Endothelial cell (in vitro differentiated cells): Measurements from ENCODE around the gene PSMB7. TPM values are rescaled to one million over a fixed set of nuclear protein-coding genes. Genes with fewer than 3 reads are reported as not detected.

Experiments used
- DNase-seq: peaks from one replicate; pipeline ENCODE4 v3.0.0; 2021; ENCODE audit warnings: low spot score
- H3K27ac Mint-ChIP-seq: one replicate; pipeline ENCODE4 v1.8.0; 2021; ENCODE audit warnings: mixed read lengths, inconsistent platforms; ENCODE audit not compliant: unreplicated experiment
- H3K27me3 Mint-ChIP-seq: one replicate; pipeline ENCODE4 v1.8.0; 2021; ENCODE audit warnings: mild to moderate bottlenecking, moderate library complexity, mixed read lengths, inconsistent platforms; ENCODE audit not compliant: unreplicated experiment
- H3K36me3 Mint-ChIP-seq: one replicate; pipeline ENCODE4 v1.8.0; 2021; ENCODE audit warnings: mild to moderate bottlenecking, low read depth, mixed read lengths, inconsistent platforms; ENCODE audit not compliant: unreplicated experiment
- H3K4me1 Mint-ChIP-seq: one replicate; pipeline ENCODE4 v1.8.0; 2021; ENCODE audit warnings: mild to moderate bottlenecking, mixed read lengths, inconsistent platforms; ENCODE audit not compliant: unreplicated experiment
- H3K4me3 Mint-ChIP-seq: one replicate; pipeline ENCODE4 v1.8.0; 2021; ENCODE audit warnings: mild to moderate bottlenecking, mixed read lengths, inconsistent platforms; ENCODE audit not compliant: unreplicated experiment
- H3K9me3 Mint-ChIP-seq: one replicate; pipeline ENCODE4 v1.8.0; 2021; ENCODE audit warnings: mixed read lengths, inconsistent platforms; ENCODE audit not compliant: unreplicated experiment
- total RNA-seq: library from RNA; stranded (reverse); fragmentation: NEBNext Ultra II Directional; extraction: Animal tissue kit (Norgen Biotek cat#: 25700); gene quantifications from one replicate; pipeline ENCODE4 v1.2.1, GENCODE V29; 2021; ENCODE audit not compliant: unreplicated experiment
- TF ChIP-seq, protein P1 (sequence below): fragments of 200-600 bp; sonication (generic); IDR thresholded peaks from one replicate; pipeline ENCODE4 v1.5.0; 2021; ENCODE audit warnings: antibody characterized with exemption; ENCODE audit not compliant: unreplicated experiment

PSMB7 gene
- total RNA-seq, 1 donor from 2014 or later = 180 TPM

GRCh38 chr9:124399323-124399967 is 15.8 kb downstream of the PSMB7 start:
- H3K4me3 Mint-ChIP-seq = peak overlapping the region; percentile 34
- H3K36me3 Mint-ChIP-seq = peaks cover 13% of the 10 kb centered on the region
- DNase-seq = no peak
- TF ChIP-seq, protein P1, sequence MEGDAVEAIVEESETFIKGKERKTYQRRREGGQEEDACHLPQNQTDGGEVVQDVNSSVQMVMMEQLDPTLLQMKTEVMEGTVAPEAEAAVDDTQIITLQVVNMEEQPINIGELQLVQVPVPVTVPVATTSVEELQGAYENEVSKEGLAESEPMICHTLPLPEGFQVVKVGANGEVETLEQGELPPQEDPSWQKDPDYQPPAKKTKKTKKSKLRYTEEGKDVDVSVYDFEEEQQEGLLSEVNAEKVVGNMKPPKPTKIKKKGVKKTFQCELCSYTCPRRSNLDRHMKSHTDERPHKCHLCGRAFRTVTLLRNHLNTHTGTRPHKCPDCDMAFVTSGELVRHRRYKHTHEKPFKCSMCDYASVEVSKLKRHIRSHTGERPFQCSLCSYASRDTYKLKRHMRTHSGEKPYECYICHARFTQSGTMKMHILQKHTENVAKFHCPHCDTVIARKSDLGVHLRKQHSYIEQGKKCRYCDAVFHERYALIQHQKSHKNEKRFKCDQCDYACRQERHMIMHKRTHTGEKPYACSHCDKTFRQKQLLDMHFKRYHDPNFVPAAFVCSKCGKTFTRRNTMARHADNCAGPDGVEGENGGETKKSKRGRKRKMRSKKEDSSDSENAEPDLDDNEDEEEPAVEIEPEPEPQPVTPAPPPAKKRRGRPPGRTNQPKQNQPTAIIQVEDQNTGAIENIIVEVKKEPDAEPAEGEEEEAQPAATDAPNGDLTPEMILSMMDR = no peak
- H3K4me1 Mint-ChIP-seq = peaks cover 25% of the 10 kb centered on the region
- H3K27me3 Mint-ChIP-seq = peaks cover 3% of the 10 kb centered on the region
- no peaks in the 10 kb centered on the region for H3K9me3 Mint-ChIP-seq
- peak overlapping the region; percentile 77 for H3K27ac Mint-ChIP-seq

- peaks cover 8% of the 10 kb centered on the region for H3K36me3 Mint-ChIP-seq
These were observed 16.9 kb downstream of the PSMB7 start for GRCh38 chr9:124398191-124398935.

DNA sequence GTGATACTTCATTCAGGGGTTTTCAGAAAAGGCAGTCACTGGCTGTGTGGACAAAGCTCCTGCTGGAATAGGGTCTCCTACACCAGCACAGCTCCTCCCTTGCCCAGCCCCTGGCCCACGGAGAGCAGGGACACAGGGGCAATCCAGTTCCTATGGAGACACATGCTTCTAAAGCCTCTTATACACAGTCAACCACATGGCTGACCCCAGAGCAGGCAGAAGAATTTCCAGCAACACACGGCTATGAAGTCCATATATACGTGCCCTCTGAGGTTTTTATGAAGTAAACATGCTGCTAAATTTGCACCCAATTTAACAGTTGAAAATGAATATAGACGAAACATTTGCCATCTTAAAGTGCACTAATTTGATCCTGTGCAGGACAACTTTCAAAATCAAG is 19.4 kb downstream of the PSMB7 start:
- Mint-ChIP-seq H3K9me3 (no peaks in the 10 kb centered on the region), H3K27me3 (peaks cover 3% of the 10 kb centered on the region), H3K36me3 (peaks cover 3% of the 10 kb centered on the region), H3K4me3 (no peak overlapping the region), H3K27ac (no peak overlapping the region), H3K4me1 (peaks cover 18% of the 10 kb centered on the region)
- no peak for DNase-seq
- TF ChIP-seq, protein P1 = no peak

More at GRCh38 chr9:124398191-124398935, 16.9 kb downstream of the PSMB7 start:
- Mint-ChIP-seq H3K27ac (no peak overlapping the region), H3K9me3 (no peaks in the 10 kb centered on the region), H3K27me3 (peaks cover 3% of the 10 kb centered on the region), H3K4me1 (peaks cover 25% of the 10 kb centered on the region), H3K4me3 (no peak overlapping the region)
- DNase-seq = no peak
- TF ChIP-seq, protein P1 = no peak

- H3K4me3 Mint-ChIP-seq = no peak overlapping the region
- no peaks in the 10 kb centered on the region for H3K9me3 Mint-ChIP-seq
- DNase-seq = no peak
- H3K36me3 Mint-ChIP-seq = no peaks in the 10 kb centered on the region
- H3K27me3 Mint-ChIP-seq = no peaks in the 10 kb centered on the region
- TF ChIP-seq, protein P1 = no peak
- H3K4me1 Mint-ChIP-seq = peaks cover 8% of the 10 kb centered on the region
- no peak overlapping the region for H3K27ac Mint-ChIP-seq
These were observed 20.6 kb downstream of the PSMB7 start for GRCh38 chr9:124394596-124394995.

DNA sequence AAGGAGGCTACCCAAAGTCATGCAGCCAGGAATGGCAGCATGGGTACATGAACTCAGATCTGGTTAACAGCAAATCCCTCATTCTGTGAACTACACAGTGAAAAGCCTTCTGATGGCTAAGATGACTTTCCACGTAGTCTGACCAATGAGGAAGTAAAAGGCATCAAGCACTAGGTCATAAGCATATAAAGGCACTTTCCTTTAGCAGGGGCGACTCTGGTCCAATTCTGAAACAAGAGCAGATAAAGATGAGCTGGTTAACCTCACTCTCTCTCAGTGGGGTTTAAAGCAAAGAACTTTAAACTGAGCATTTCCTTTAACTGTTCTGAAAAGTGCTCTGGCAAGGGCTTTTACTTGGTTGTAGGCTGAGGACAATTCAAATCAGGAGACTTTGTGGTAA is 21.1 kb downstream of the PSMB7 start:
- Mint-ChIP-seq H3K4me3 (peak overlapping the region; percentile 21), H3K27me3 (no peaks in the 10 kb centered on the region), H3K27ac (no peak overlapping the region), H3K4me1 (peaks cover 10% of the 10 kb centered on the region), H3K36me3 (no peaks in the 10 kb centered on the region), H3K9me3 (no peaks in the 10 kb centered on the region)
- DNase-seq = no peak
- TF ChIP-seq, protein P1 = no peak
